Prostate gland (tissue), 2 donors: Measurements from ENCODE around the gene EHMT1.

Experiments used
- POLR2A ChIP-seq: fragments of 450-650 bp; IDR thresholded peaks from one replicate; pipeline ENCODE4 v1.6.1; 2016; ENCODE audit warnings: antibody characterized with exemption, mild to moderate bottlenecking
- POLR2AphosphoS5 ChIP-seq: sonication (generic); formaldehyde crosslinking; IDR thresholded peaks from one replicate; pipeline ENCODE4 v1.6.1; 2017; ENCODE audit warnings: antibody characterized with exemption
- TF ChIP-seq, protein P1 (sequence below), 4 experiments: fragments of 200-600 bp in 2 of 4; fragments of 450-650 bp in 2 of 4; sonication (generic) in 2 of 4; IDR thresholded peaks; 1 replicate in 3 of 4; 2 replicates in 1 of 4; pipeline ENCODE4 v1.5.1; 2016 to 2019; ENCODE audit warnings: antibody characterized with exemption in 4 of 4, mild to moderate bottlenecking in 2 of 4, moderate library complexity in 2 of 4

DNA sequence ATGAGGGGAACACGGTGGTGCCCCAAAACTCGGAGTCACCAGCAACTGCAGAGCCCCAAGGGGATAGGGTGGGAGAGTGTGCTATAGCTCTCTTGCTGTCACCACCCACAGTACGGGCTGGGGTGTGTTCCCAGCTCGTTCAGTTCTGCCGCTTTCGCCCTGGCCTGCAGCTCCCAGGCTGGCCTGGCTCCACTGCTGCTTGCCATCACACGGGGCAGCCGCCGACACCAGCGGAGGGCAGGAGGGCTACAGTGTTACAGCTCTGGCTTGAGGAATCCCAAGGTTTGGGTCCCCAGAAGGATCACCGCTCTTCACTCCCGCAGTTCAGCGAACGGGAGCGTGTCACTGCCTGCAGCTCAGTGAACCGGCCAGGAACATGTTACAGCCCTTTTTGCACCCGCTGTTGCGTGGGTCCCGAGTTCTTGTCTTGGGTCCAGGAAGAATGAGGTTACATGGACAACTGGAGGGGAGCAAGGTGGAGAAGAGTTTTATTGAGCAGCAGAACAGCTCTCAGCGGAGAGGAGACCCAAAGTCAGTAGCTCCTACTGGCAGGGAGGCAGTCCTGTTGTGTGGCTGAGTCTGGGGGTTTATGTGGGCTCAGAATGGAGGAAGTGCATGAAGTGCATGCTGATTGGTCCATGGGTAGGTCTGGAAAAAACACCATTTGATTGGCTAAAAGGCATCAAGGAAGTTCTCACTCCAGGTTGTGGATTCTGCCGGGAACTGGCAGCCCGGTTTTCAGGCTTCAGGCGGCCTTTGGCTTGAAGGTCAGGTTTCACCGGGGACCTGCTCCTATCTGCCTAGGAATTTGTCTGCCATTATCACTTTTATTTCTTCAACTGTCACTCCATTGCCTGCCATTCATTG lies 113.4 kb downstream of the EHMT1 start:
- TF ChIP-seq POLR2AphosphoS5: no peak
- TF ChIP-seq, protein P1, sequence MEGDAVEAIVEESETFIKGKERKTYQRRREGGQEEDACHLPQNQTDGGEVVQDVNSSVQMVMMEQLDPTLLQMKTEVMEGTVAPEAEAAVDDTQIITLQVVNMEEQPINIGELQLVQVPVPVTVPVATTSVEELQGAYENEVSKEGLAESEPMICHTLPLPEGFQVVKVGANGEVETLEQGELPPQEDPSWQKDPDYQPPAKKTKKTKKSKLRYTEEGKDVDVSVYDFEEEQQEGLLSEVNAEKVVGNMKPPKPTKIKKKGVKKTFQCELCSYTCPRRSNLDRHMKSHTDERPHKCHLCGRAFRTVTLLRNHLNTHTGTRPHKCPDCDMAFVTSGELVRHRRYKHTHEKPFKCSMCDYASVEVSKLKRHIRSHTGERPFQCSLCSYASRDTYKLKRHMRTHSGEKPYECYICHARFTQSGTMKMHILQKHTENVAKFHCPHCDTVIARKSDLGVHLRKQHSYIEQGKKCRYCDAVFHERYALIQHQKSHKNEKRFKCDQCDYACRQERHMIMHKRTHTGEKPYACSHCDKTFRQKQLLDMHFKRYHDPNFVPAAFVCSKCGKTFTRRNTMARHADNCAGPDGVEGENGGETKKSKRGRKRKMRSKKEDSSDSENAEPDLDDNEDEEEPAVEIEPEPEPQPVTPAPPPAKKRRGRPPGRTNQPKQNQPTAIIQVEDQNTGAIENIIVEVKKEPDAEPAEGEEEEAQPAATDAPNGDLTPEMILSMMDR (IDR thresholded peaks at IDR 0.05): no peak
- no peak for TF ChIP-seq POLR2A
